Adrenal gland (tissue), 12 donors: ENCODE data around the gene EMCN. TPM values are rescaled to one million over a fixed set of nuclear protein-coding genes. Genes with fewer than 3 reads are reported as not detected.
"Not testable (repeated sequence)": the region's sequence is repeated elsewhere in the genome, so short reads cannot be mapped to it uniquely, and the experiment has no call there.

ENCODE experiments used
- DNase-seq, 7 donors: peaks; one replicate each; pipeline ENCODE4 v3.0.0-alpha.2; 2019 to 2020
- H3K27ac ChIP-seq, 5 donors: fragments of 200-600 bp; sonication (generic) in 4 of 5; 1 replicate in 3 of 5; 2 replicates in 2 of 5; pipeline versions ENCODE4 v1.5.1 to v1.8.0; 2016 to 2020; ENCODE audit warnings: mild to moderate bottlenecking in 1 of 5
- H3K27me3 ChIP-seq: fragments of 200-600 bp; 2 replicates; pipeline ENCODE4 v1.8.0; 2021
- H3K36me3 ChIP-seq, 2 donors: fragments of 200-600 bp; replicated peaks in 1 of 2; 1 replicate in 1 of 2; 2 replicates in 1 of 2; pipeline versions ENCODE4 v1.5.1 to v1.8.0; 2018 to 2022
- H3K4me1 ChIP-seq, 2 donors: fragments of 200-600 bp; replicated peaks in 1 of 2; 1 replicate in 1 of 2; 2 replicates in 1 of 2; pipeline versions ENCODE4 v1.5.1 to v1.8.0; 2018 to 2021
- H3K4me3 ChIP-seq, 4 donors: fragments of 200-600 bp; sonication (generic) in 3 of 4; one replicate each; pipeline ENCODE4 v1.5.1; 2016 to 2018
- H3K9me3 ChIP-seq, 3 donors: fragments of 200-600 bp; sonication (generic) in 1 of 3; replicated peaks in 1 of 3; 1 replicate in 2 of 3; 2 replicates in 1 of 3; pipeline versions ENCODE4 v1.5.1 to v1.8.0; 2016 to 2021
- CTCF ChIP-seq, 6 experiments: fragments of 450-650 bp in 4 of 6; fragments of 200-600 bp in 2 of 6; sonication (generic) in 1 of 6; IDR thresholded peaks; 1 replicate in 5 of 6; 2 replicates in 1 of 6; pipeline versions ENCODE4 v1.5.1 to v1.8.0; 2016 to 2021; ENCODE audit warnings: antibody characterized with exemption in 6 of 6, mild to moderate bottlenecking in 2 of 6, moderate library complexity in 1 of 6
- POLR2A ChIP-seq, 2 donors: fragments of 450-650 bp; IDR thresholded peaks; one replicate each; pipeline ENCODE4 v1.6.1; 2017; ENCODE audit warnings: antibody characterized with exemption in 2 of 2, mild to moderate bottlenecking in 2 of 2, moderate library complexity in 1 of 2
- WGBS, 4 donors: extraction: QIAGEN DNeasy Blood & Tissue Kit in 2 of 4; methylation state at CpG; one replicate each; pipeline versions ENCODE4 v1.1.5 to v1.1.7; 2013 to 2017; 5-methylcytosine and 5-hydroxymethylcytosine counted together
- intact Hi-C, 2 donors: fragments of 100-400 bp; cut with DNase I; formaldehyde crosslinking; loops; one replicate each; pipeline versions ENCODE4 v1.14.1 to v1.15.0; 2022 to 2023
- polyA plus RNA-seq, 3 donors: library from polyadenylated mRNA; stranded (reverse); fragments of 200-250 nt in 2 of 3; fragments of 350-450 nt in 1 of 3; fragmentation: Illumina TruSeq in 1 of 3; extraction: RNeasy Lipid Tissue Mini Kit (QIAGEN cat#74804) in 1 of 3; gene quantifications; one replicate each; pipeline ENCODE4 v1.2.3, GENCODE V29; 2013 to 2014
- total RNA-seq, 9 donors: library from RNA; depleted of rRNA in 4 of 9; stranded (reverse); fragments of >200 nt in 4 of 9; fragments of 120-200 nt in 1 of 9; fragmentation: NEBNext Ultra II Directional in 1 of 9; extraction: Animal tissue kit (Norgen Biotek cat#: 25700) in 1 of 9; gene quantifications; one replicate each; pipeline versions ENCODE4 v1.1.0 to v1.2.4, GENCODE V29; 2013 to 2023
- donor health status: healthy with polysubstance abuse.
- donor health status: Bipolar disorder and iron deficiency.
- donor health status: DM: yes; HTN: yes; CAD: no.
- donor health status: DM: no; HTN: no; CAD: no.
- donor health status: DM: no; HTN: no; CAD: no.
- donor health status: DM: yes; HTN: yes; CAD: no.

Gene EMCN
- total and polyA plus RNA-seq, 12 donors: 14.6 to 86.1 (median 37.3) TPM

GRCh38 chr4:100540131-100540530 lies 22.3 kb upstream of the EMCN start:
- Histone ChIP-seq H3K36me3 (no peaks in the 10 kb centered on the region), H3K27me3 (no peaks in the 10 kb centered on the region), H3K9me3 (no peaks in the 10 kb centered on the region), H3K27ac (no peak overlapping the region), H3K4me3 (no peak overlapping the region), H3K4me1 (no peaks in the 10 kb centered on the region)
- TF ChIP-seq CTCF (IDR thresholded peaks at IDR 0.05) (no peak), POLR2A (IDR thresholded peaks at IDR 0.05) (no peak)
- intact Hi-C loops: no loop called here
- no peak for DNase-seq

DNA sequence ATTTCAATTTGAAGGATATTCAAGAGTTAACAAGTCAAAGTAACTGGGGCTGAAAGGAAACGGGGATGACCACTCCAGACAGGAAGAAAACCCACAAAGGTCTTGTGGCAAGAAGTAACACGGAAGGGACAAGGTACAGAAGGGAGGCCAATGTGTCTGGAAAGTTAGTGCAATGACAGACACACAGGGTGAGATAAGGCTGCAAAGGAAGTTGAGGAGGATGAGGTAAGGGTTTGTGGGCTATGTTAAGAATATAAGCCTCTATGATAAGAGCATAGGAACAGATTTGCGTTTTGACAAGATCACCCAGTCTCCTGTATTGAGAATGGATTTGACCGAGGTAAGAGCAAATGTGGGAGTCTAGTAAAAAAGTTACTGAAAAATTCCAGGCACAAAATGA lies 21.9 kb upstream of the EMCN start:
- no peak overlapping the region for H3K4me3 ChIP-seq
- no peak overlapping the region for H3K27ac ChIP-seq
- no peaks in the 10 kb centered on the region for H3K27me3 ChIP-seq
- no peak for TF ChIP-seq POLR2A (IDR thresholded peaks at IDR 0.05)
- no peak for TF ChIP-seq CTCF (IDR thresholded peaks at IDR 0.05)
- WGBS, 4 donors: 47 to 64% (median 58%) methylated on average over 4 of the region's 4 CpGs
- H3K4me1 ChIP-seq: no peaks in the 10 kb centered on the region
- no peaks in the 10 kb centered on the region for H3K36me3 ChIP-seq
- no peaks in the 10 kb centered on the region for H3K9me3 ChIP-seq
- no peak for DNase-seq
- intact Hi-C loops: no loop called here

- Histone ChIP-seq H3K27ac (no peak overlapping the region), H3K9me3 (no peaks in the 10 kb centered on the region), H3K27me3 (no peaks in the 10 kb centered on the region), H3K4me3 (no peak overlapping the region), H3K36me3 (no peaks in the 10 kb centered on the region), H3K4me1 (no peaks in the 10 kb centered on the region)
- 86 to 97% (median 89%) methylated on average over 1 of the region's 1 CpG for WGBS, 4 donors
- TF ChIP-seq CTCF (IDR thresholded peaks at IDR 0.05) (no peak), POLR2A (IDR thresholded peaks at IDR 0.05) (no peak)
- intact Hi-C loops: no loop called here
- no peak for DNase-seq
Observed at GRCh38 chr4:100533741-100534140, 15.9 kb upstream of the EMCN start.

DNA sequence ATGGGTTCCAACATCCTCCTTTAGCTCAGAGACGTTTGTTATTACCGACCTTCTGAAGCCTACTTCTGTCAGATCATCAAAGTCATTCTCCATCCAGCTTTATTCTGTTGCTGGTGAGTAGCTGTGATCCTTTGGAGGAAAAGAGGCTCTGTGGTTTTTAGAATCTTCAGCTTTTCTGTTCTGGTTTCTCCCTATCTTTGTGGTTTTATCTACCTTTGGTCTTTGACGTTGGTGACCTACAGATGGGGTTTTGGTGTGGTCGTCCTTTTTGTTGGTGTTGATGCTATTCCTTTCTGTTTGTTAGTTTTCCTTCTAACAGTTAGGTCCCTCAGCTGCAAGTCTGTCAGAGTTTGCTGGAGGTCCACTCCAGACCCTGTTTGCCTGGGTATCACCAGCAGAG lies 12.3 kb upstream of the EMCN start:
- H3K36me3 ChIP-seq, H3K9me3 ChIP-seq, H3K4me3 ChIP-seq, H3K27ac ChIP-seq, H3K27me3 ChIP-seq, intact Hi-C loops, DNase-seq, H3K4me1 ChIP-seq: not testable (repeated sequence)
- WGBS, 4 donors: 79 to 88% (median 84%) methylated on average over 4 of the region's 4 CpGs

DNA sequence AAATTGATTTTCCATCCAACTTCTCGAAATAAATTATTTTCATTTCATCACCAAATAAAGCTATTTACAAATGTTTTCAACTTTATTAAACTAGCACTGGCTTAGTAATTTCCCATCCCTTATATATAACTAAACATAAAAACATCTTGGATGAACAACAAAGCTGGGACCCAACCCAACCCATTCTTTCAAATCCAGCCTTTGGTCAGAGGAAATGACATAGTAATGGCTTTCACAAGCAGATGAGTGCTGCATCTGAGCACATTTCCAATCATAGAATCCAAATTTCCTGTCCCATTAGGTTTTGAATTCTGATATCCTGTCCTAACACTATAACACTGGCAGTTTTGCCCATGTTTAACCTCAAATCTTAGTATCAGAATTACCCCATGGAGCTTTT lies 7.9 kb upstream of the EMCN start:
- intact Hi-C loops: no loop called here
- H3K36me3 ChIP-seq: no peaks in the 10 kb centered on the region
- 37 to 87% (median 83%) methylated on average over 1 of the region's 1 CpG for WGBS, 4 donors
- TF ChIP-seq CTCF (IDR thresholded peaks at IDR 0.05): no peak
- TF ChIP-seq POLR2A (IDR thresholded peaks at IDR 0.05): no peak
- H3K4me1 ChIP-seq: no peaks in the 10 kb centered on the region
- no peak overlapping the region for H3K27ac ChIP-seq
- H3K27me3 ChIP-seq: no peaks in the 10 kb centered on the region
- no peak for DNase-seq
- no peaks in the 10 kb centered on the region for H3K9me3 ChIP-seq
- no peak overlapping the region for H3K4me3 ChIP-seq
